ENCODE data around the gene MFF.

MFF gene

GRCh38 chr2:227301523-227301922 is 23.5 kb upstream of the MFF start:
- TF ChIP-seq CREB1 (IDR thresholded peaks at IDR 0.05; ENCODE audit: low read depth), result no peak
- no peak for TF ChIP-seq CEBPB (IDR thresholded peaks at IDR 0.05)
- no peak for TF ChIP-seq TEAD4 (IDR thresholded peaks at IDR 0.05)
- no peak for TF ChIP-seq TCF12 (IDR thresholded peaks at IDR 0.05; ENCODE audit: low read depth)
- no peak for TF ChIP-seq RAD21 (IDR thresholded peaks at IDR 0.05; ENCODE audit: low read depth)
- TF ChIP-seq NFIC (IDR thresholded peaks at IDR 0.05), result no peak
- TF ChIP-seq EP300 (IDR thresholded peaks at IDR 0.05; ENCODE audit: borderline replicate concordance), result no peak
- no peak for TF ChIP-seq ZBTB7A (IDR thresholded peaks at IDR 0.05; ENCODE audit: low read depth)
- no peak for TF ChIP-seq TAF1 (IDR thresholded peaks at IDR 0.05; ENCODE audit: low read depth)
- no peak for TF ChIP-seq YY1 (IDR thresholded peaks at IDR 0.05; ENCODE audit: low read depth)
- TF ChIP-seq EGR1 (IDR thresholded peaks at IDR 0.05), result no peak
- no peak for TF ChIP-seq REST (IDR thresholded peaks at IDR 0.05; ENCODE audit: low read depth)
- no peak for TF ChIP-seq MAX (IDR thresholded peaks at IDR 0.05)
- no peak for TF ChIP-seq FOXM1 (IDR thresholded peaks at IDR 0.05; ENCODE audit: borderline replicate concordance, low read depth)
- TF ChIP-seq USF1 (IDR thresholded peaks at IDR 0.05), result no peak

- no peak for TF ChIP-seq CEBPB (IDR thresholded peaks at IDR 0.05)
- TF ChIP-seq FOXM1 (IDR thresholded peaks at IDR 0.05; ENCODE audit: borderline replicate concordance, low read depth), result no peak
- TF ChIP-seq USF1 (IDR thresholded peaks at IDR 0.05), result no peak
- no peak for TF ChIP-seq EGR1 (IDR thresholded peaks at IDR 0.05)
- no peak for TF ChIP-seq CREB1 (IDR thresholded peaks at IDR 0.05; ENCODE audit: low read depth)
- TF ChIP-seq YY1 (IDR thresholded peaks at IDR 0.05; ENCODE audit: low read depth), result no peak
- peak; percentile 71 for TF ChIP-seq NFIC (IDR thresholded peaks at IDR 0.05)
- peak; percentile 19; the same call in 1 of the 2 replicates for TF ChIP-seq TEAD4 (IDR thresholded peaks at IDR 0.05)
- TF ChIP-seq TCF12 (IDR thresholded peaks at IDR 0.05; ENCODE audit: low read depth), result no peak
- TF ChIP-seq RAD21 (IDR thresholded peaks at IDR 0.05; ENCODE audit: low read depth), result no peak
- no peak for TF ChIP-seq ZBTB7A (IDR thresholded peaks at IDR 0.05; ENCODE audit: low read depth)
- TF ChIP-seq TAF1 (IDR thresholded peaks at IDR 0.05; ENCODE audit: low read depth), result no peak
- no peak for TF ChIP-seq MAX (IDR thresholded peaks at IDR 0.05)
- peak; percentile 37; the same call in 1 of the 2 replicates for TF ChIP-seq EP300 (IDR thresholded peaks at IDR 0.05; ENCODE audit: borderline replicate concordance)
- TF ChIP-seq REST (IDR thresholded peaks at IDR 0.05; ENCODE audit: low read depth), result no peak
These were observed 16.3 kb upstream of the MFF start for GRCh38 chr2:227308784-227309183.

- TF ChIP-seq TEAD4 (IDR thresholded peaks at IDR 0.05), result peak; percentile 85
- TF ChIP-seq CREB1 (IDR thresholded peaks at IDR 0.05; ENCODE audit: low read depth), result no peak
- TF ChIP-seq MAX (IDR thresholded peaks at IDR 0.05), result 0 out of 2 replicates have a peak, but pooled peaks have one; percentile 28
- peak; percentile 38; the same call in 1 of the 2 replicates for TF ChIP-seq NFIC (IDR thresholded peaks at IDR 0.05)
- peak; percentile 24; the same call in 1 of the 2 replicates for TF ChIP-seq YY1 (IDR thresholded peaks at IDR 0.05; ENCODE audit: low read depth)
- peak; percentile 46; the same call in 1 of the 2 replicates for TF ChIP-seq TCF12 (IDR thresholded peaks at IDR 0.05; ENCODE audit: low read depth)
- no peak for TF ChIP-seq FOXM1 (IDR thresholded peaks at IDR 0.05; ENCODE audit: borderline replicate concordance, low read depth)
- peak; percentile 74; the same call in 1 of the 2 replicates for TF ChIP-seq EP300 (IDR thresholded peaks at IDR 0.05; ENCODE audit: borderline replicate concordance)
- no peak for TF ChIP-seq REST (IDR thresholded peaks at IDR 0.05; ENCODE audit: low read depth)
- no peak for TF ChIP-seq USF1 (IDR thresholded peaks at IDR 0.05)
These were observed 14.3 kb upstream of the MFF start for GRCh38 chr2:227310756-227311110.

All from Ishikawa (cell line).